K562 treated with DMSO at 1 percent for 12 hours (cell line): ENCODE measurements around the gene OASL. TPM values are rescaled to one million over a fixed set of nuclear protein-coding genes. Genes with fewer than 3 reads are reported as not detected.

Experiments used
- total RNA-seq: library from RNA; unstranded; fragments of 300-600 nt; gene quantifications from 2 replicates; pipeline ENCODE4 v1.2.3, GENCODE V29; 2022; ENCODE audit not compliant: insufficient read depth

The OASL gene
- not detected in 2 replicates for total RNA-seq

GRCh38 chr12:121038861-121039668, at the start of gene OASL:
TSS of gene OASL (minus strand) at chr12:121039246. CDS start at chr12:121038971, 275 bp downstream.

GRCh38 chr12:121015825-121016766, 22.9 kb downstream of the OASL start, which contains the start of gene C12orf43:
TSS of gene C12orf43 (minus strand) at chr12:121016487. CDS start at chr12:121016474, 13 bp downstream.

GRCh38 chr12:120978296-120979219, 60.5 kb downstream of the OASL start, which contains the start of gene HNF1A:
TSS of gene HNF1A (plus strand) at chr12:120978543. CDS start at chr12:120978769, 226 bp downstream.

Other genes starting within 250 kb of the OASL start
- gene SPPL3, start 134.9 kb downstream of the OASL start, total RNA-seq: 14.5 and 24.3 TPM in 2 replicates
- gene HNF1A, start 60.7 kb downstream of the OASL start, total RNA-seq: not detected in 2 replicates
- 4.4 and 8.7 TPM in 2 replicates for gene C12orf43, start 22.8 kb downstream of the OASL start, total RNA-seq
- gene P2RX7, start 93.6 kb upstream of the OASL start, total RNA-seq: 2.1 and 8.6 TPM in 2 replicates
- gene P2RX4, start 170.9 kb upstream of the OASL start, total RNA-seq: 48.6 and 60.6 TPM in 2 replicates